Measurements from ENCODE around the gene LCE2D.
"Not testable (repeated sequence)": the region's sequence is repeated elsewhere in the genome, so short reads cannot be mapped to it uniquely, and the experiment has no call there.

- TF ChIP-seq, protein P1, sequence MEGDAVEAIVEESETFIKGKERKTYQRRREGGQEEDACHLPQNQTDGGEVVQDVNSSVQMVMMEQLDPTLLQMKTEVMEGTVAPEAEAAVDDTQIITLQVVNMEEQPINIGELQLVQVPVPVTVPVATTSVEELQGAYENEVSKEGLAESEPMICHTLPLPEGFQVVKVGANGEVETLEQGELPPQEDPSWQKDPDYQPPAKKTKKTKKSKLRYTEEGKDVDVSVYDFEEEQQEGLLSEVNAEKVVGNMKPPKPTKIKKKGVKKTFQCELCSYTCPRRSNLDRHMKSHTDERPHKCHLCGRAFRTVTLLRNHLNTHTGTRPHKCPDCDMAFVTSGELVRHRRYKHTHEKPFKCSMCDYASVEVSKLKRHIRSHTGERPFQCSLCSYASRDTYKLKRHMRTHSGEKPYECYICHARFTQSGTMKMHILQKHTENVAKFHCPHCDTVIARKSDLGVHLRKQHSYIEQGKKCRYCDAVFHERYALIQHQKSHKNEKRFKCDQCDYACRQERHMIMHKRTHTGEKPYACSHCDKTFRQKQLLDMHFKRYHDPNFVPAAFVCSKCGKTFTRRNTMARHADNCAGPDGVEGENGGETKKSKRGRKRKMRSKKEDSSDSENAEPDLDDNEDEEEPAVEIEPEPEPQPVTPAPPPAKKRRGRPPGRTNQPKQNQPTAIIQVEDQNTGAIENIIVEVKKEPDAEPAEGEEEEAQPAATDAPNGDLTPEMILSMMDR (conservative IDR thresholded peaks at IDR 0.05), result not testable (repeated sequence)
- not testable (repeated sequence) for TF ChIP-seq EZH2 (IDR thresholded peaks at IDR 0.05; ENCODE audit: low read depth)
Measured at GRCh38 chr1:152666171-152666570, 3.0 kb downstream of the LCE2D start.

All from PC-9 (cell line).